K562 (cell line): ENCODE data around the gene PRKACA. TPM values are rescaled to one million over a fixed set of nuclear protein-coding genes. Genes with fewer than 3 reads are reported as not detected.

ENCODE experiments used
- ARID1B ChIP-seq: fragments of 450-650 bp; IDR thresholded peaks from 2 replicates; pipeline ENCODE4 v1.6.1; 2016; ENCODE audit warnings: antibody characterized with exemption, mild to moderate bottlenecking, inconsistent platforms
- BCL6 ChIP-seq: fragments of 250-450 bp; sonication (Bioruptor Pico); IDR thresholded peaks from 2 replicates; pipeline ENCODE4 v1.4.0; 2020
- CC2D1A ChIP-seq: fragments of 450-650 bp; IDR thresholded peaks from 2 replicates; pipeline ENCODE4 v1.6.1; 2017; ENCODE audit warnings: mild to moderate bottlenecking
- CEBPB ChIP-seq: fragments of 450-650 bp; IDR thresholded peaks from 2 replicates; pipeline ENCODE4 v1.6.1; 2016; ENCODE audit warnings: missing genetic modification characterization, missing compliant biosample characterization
- CXXC5 ChIP-seq: fragments of 250-450 bp; sonication (Bioruptor Pico); IDR thresholded peaks from 2 replicates; pipeline ENCODE4 v1.8.0; 2022; ENCODE audit warnings: inconsistent platforms, mild to moderate bottlenecking, moderate library complexity
- EGR1 ChIP-seq: fragments of 450-650 bp; conservative IDR thresholded peaks from 2 replicates; pipeline ENCODE4 v1.6.1; 2017; ENCODE audit warnings: mild to moderate bottlenecking
- ETV1 ChIP-seq: fragments of 450-650 bp; conservative IDR thresholded peaks from 2 replicates; pipeline ENCODE4 v1.6.1; 2016; ENCODE audit warnings: missing genetic modification characterization, control low read depth, low read depth, missing compliant biosample characterization
- HCFC1 ChIP-seq: IDR thresholded peaks from 2 replicates; pipeline ENCODE4 v1.6.1; 2012; ENCODE audit warnings: low read depth, low read length, improper control_type of control experiment
- HDAC6 ChIP-seq: IDR thresholded peaks from 2 replicates; pipeline ENCODE4 v1.6.1; 2012; ENCODE audit warnings: low read depth, mild to moderate bottlenecking, control low read depth, inconsistent platforms, low read length, moderate library complexity
- ID3 ChIP-seq, 2 experiments: fragments of 250-450 bp in 1 of 2; fragments of 450-650 bp in 1 of 2; sonication (Bioruptor Pico) in 1 of 2; IDR thresholded peaks; 2 replicates each; pipeline versions ENCODE4 v1.6.1 to v1.8.0; 2016 to 2021; ENCODE audit warnings: mild to moderate bottlenecking in 2 of 2, moderate library complexity in 2 of 2, missing compliant biosample characterization in 1 of 2, missing genetic modification characterization in 1 of 2
- NR1H2 ChIP-seq: sonication (generic); formaldehyde crosslinking; IDR thresholded peaks from 2 replicates; pipeline ENCODE4 v1.4.0; 2020; ENCODE audit warnings: mild to moderate bottlenecking, missing genetic modification reagents
- RBM14 ChIP-seq: fragments of 200-400 bp; formaldehyde crosslinking; IDR thresholded peaks from 2 replicates; pipeline ENCODE4 v1.6.1; 2018; ENCODE audit warnings: low read depth, mild to moderate bottlenecking, low read length, moderate library complexity, borderline replicate concordance; ENCODE audit not compliant: insufficient read depth
- TEAD2 ChIP-seq: fragments of 450-650 bp; IDR thresholded peaks from 2 replicates; pipeline ENCODE4 v1.6.1; 2016; ENCODE audit warnings: missing genetic modification characterization, control low read depth, missing compliant biosample characterization
- VEZF1 ChIP-seq: fragments of 200-800 bp; sonication (Bioruptor generic); IDR thresholded peaks from 2 replicates; pipeline ENCODE4 v1.6.1; 2017; ENCODE audit warnings: missing genetic modification characterization, missing compliant biosample characterization
- ZNF384 ChIP-seq: IDR thresholded peaks from 2 replicates; pipeline ENCODE4 v1.6.1; 2012; ENCODE audit warnings: low read depth, low read length, improper control_type of control experiment
- ZNF444 ChIP-seq: fragments of 250-450 bp; sonication (Bioruptor Pico); IDR thresholded peaks from 2 replicates; pipeline ENCODE4 v1.4.0; 2020; ENCODE audit warnings: mild to moderate bottlenecking, moderate library complexity
- ZNF449 ChIP-seq: fragments of 250-450 bp; sonication (Bioruptor Pico); IDR thresholded peaks from 2 replicates; pipeline ENCODE4 v1.8.0; 2022; ENCODE audit warnings: moderate library complexity, mild to moderate bottlenecking, inconsistent platforms
- ZNF778 ChIP-seq: fragments of 450-650 bp; formaldehyde crosslinking; IDR thresholded peaks from 2 replicates; pipeline ENCODE4 v1.4.0; 2020; ENCODE audit warnings: mild to moderate bottlenecking, moderate library complexity
- polyA plus RNA-seq, 8 experiments: library from polyadenylated mRNA; depleted of rRNA in 4 of 8; stranded (reverse) in 5 of 8; unstranded in 3 of 8; fragments of >200 nt; fragmentation: Nextera tagmentation in 2 of 8; fragmentation: Illumina TruSeq in 1 of 8; extraction: Ambion mirVana in 2 of 8; extraction: Trizol in 1 of 8; gene quantifications; 2 replicates each; pipeline versions ENCODE4 v1.2.1 to v1.2.3, GENCODE V29; 2011 to 2014; ENCODE audit warnings: inconsistent platforms in 1 of 8, missing spikeins in 1 of 8
- total RNA-seq, 7 experiments: library from RNA; depleted of rRNA in 6 of 7; stranded (reverse); fragments of >200 nt in 6 of 7; fragmentation: Illumina TruSeq in 2 of 7; extraction: Trizol in 2 of 7; gene quantifications; 2 replicates each; pipeline versions ENCODE4 v1.2.1 to v1.2.3, GENCODE V29; 2011 to 2021; ENCODE audit warnings: low replicate concordance in 1 of 7
- TF ChIP-seq, protein P1 (sequence below), 2 experiments: fragments of 450-650 bp in 1 of 2; IDR thresholded peaks; 2 replicates each; pipeline ENCODE4 v1.6.1; 2011 to 2017; ENCODE audit warnings: low read depth in 2 of 2, antibody characterized with exemption in 1 of 2, borderline replicate concordance in 1 of 2, low read length in 1 of 2, mild to moderate bottlenecking in 1 of 2, mixed read lengths in 1 of 2; ENCODE audit not compliant: control insufficient read depth in 1 of 2

Gene PRKACA
- total and polyA plus RNA-seq, 9 of the 15 experiments (the other 6 are each of a cell fraction or from before 2014, with no cell fraction given): 1.2 to 63.1 (median 13.0) TPM

DNA sequence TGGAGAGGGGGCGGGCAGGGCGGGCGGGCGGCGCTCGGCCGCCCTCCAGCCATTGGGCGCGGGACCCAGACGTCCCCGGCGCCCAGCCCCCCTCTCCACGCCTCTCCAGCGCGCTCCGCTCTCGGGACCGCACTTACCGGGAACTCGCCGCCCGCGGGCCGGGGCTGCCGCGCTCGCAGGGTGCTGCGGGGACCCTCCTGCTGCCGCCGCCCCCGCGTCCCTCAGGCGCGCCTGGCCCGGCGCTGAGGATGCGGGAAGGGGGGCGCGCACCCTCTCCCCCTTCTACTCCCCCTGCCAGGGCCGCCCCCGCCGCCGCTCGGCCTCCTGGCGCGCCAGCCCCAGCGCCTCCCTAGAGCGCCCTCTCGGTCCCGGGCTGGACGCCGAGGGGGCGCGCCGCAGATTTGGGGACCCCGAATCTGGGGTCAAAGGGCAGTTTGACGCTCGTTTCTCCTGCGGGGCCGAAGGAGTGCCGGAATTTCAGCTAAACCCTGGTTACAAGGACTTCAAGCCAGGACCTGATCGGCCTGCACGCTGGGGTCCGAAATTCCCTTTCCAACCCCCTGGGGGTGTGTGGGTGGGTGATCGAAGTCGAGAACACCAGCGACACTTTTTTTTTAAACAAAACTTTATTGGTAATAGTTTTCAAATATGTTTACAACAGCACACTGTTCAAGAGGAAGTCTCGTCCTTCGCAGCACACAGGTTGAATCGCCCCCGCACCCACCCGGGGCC is 26.3 kb downstream of the PRKACA start (continued):
- TF ChIP-seq HCFC1: no peak
- peak; percentile 93 for TF ChIP-seq EGR1
- peak; percentile 82 for TF ChIP-seq CXXC5 (CRISPR knock-in tag)
- no peak for TF ChIP-seq ZNF449 (CRISPR knock-in tag)
- TF ChIP-seq CC2D1A: peak; percentile 23; the same call in 1 of the 2 replicates
- peak; percentile 100 for TF ChIP-seq ZNF384
- peak; percentile 78 for TF ChIP-seq ZNF444 (CRISPR knock-in tag)
- no peak for TF ChIP-seq NR1H2 (CRISPR knock-in tag)
- TF ChIP-seq CEBPB (tag): no peak
- no peak for TF ChIP-seq TEAD2 (tag)
- TF ChIP-seq, protein P1, sequence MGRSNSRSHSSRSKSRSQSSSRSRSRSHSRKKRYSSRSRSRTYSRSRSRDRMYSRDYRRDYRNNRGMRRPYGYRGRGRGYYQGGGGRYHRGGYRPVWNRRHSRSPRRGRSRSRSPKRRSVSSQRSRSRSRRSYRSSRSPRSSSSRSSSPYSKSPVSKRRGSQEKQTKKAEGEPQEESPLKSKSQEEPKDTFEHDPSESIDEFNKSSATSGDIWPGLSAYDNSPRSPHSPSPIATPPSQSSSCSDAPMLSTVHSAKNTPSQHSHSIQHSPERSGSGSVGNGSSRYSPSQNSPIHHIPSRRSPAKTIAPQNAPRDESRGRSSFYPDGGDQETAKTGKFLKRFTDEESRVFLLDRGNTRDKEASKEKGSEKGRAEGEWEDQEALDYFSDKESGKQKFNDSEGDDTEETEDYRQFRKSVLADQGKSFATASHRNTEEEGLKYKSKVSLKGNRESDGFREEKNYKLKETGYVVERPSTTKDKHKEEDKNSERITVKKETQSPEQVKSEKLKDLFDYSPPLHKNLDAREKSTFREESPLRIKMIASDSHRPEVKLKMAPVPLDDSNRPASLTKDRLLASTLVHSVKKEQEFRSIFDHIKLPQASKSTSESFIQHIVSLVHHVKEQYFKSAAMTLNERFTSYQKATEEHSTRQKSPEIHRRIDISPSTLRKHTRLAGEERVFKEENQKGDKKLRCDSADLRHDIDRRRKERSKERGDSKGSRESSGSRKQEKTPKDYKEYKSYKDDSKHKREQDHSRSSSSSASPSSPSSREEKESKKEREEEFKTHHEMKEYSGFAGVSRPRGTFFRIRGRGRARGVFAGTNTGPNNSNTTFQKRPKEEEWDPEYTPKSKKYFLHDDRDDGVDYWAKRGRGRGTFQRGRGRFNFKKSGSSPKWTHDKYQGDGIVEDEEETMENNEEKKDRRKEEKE (IDR thresholded peaks at IDR 0.05; ENCODE audit: borderline replicate concordance in 1 of 2, control insufficient read depth in 1 of 2, low read depth in 2 of 2, low read length in 1 of 2): no peak
- TF ChIP-seq RBM14: no peak
- no peak for TF ChIP-seq BCL6 (CRISPR knock-in tag)
- no peak for TF ChIP-seq ZNF778 (CRISPR knock-in tag)
- TF ChIP-seq VEZF1 (CRISPR knock-in tag): peak; percentile 88
- TF ChIP-seq ETV1 (tag): no peak
- no peak for TF ChIP-seq ARID1B
- no peak for TF ChIP-seq HDAC6
- TF ChIP-seq ID3 (CRISPR knock-in tag; IDR thresholded peaks at IDR 0.05): no peak
- TF ChIP-seq ID3 (tag; IDR thresholded peaks at IDR 0.05): peak; percentile 29; the same call in 1 of the 2 replicates
